HG03159 (cell line): ENCODE measurements around the gene TMEM42.
A peak's percentile ranks its signal among the peaks of the same experiment; 100 is the strongest.
"Not testable (repeated sequence)": the region's sequence is repeated elsewhere in the genome, so short reads cannot be mapped to it uniquely, and the experiment has no call there.

ENCODE experiments used
- ATAC-seq: cut with Tn5 transposase; IDR thresholded peaks from one replicate; pipeline ENCODE4 v1.9.1; 2021; ENCODE audit warnings: mild to moderate bottlenecking, moderate library complexity; ENCODE audit not compliant: unreplicated experiment

TMEM42 gene

DNA sequence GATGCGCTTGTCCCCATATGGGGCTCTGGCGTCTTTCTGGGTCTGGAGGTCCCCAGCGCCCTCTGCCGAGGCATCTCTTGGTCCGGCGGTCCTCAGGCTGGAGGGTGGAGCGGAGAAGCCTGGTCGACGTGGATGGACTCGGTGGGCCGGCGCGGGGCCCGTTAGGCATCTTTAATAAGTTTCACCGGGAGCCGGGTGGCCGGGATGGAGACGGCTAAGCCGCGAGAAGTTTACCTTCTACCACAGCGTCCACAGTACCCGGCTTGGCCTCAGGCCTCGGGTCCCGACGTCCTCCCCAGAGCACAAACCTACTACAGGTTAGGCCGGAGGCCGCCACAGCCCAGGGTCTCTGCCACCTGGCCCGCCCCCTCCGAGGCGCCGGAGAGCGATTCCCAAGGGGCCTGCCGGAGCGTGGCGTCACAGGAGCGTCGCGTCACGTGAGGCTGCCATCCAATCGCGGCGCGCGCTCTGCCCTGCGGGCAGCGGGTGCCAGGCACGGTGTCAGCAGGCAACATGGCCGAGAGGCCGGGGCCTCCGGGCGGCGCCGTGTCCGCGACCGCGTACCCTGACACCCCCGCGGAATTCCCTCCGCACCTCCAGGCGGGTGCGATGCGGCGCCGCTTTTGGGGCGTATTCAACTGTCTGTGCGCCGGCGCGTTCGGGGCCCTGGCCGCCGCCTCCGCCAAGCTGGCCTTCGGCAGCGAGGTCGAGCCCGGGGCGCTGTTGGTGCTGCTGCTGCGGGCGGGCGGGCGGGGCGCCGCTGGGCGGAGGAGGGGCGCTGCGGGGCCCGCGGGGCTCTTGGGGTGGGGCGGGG, at the start of gene TMEM42:
TSS of gene TMEM42 (plus strand) at position 501 of the 814 bp plus-strand sequence. CDS start at position 514, 13 bp downstream.
- peak; percentile 94 for ATAC-seq

DNA sequence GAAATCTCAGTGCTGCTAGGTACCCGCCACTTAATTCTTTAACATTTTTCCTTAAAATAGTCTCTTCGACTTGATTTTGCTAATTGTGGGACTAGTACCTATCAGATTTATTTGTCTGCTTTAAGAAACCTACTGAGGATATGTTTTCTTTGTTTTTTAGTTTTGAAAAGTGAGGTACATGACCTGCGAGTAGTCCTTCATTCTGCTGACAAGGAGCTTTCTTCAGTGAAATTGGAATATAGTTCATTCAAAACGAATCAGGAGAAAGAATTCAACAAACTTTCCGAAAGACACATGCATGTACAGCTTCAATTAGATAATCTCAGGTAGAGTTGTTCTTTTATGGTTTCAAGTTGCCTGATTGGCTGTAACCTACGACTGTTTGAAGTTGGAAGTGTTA, 47.0 kb upstream of the TMEM42 start:
- ATAC-seq: no peak

DNA sequence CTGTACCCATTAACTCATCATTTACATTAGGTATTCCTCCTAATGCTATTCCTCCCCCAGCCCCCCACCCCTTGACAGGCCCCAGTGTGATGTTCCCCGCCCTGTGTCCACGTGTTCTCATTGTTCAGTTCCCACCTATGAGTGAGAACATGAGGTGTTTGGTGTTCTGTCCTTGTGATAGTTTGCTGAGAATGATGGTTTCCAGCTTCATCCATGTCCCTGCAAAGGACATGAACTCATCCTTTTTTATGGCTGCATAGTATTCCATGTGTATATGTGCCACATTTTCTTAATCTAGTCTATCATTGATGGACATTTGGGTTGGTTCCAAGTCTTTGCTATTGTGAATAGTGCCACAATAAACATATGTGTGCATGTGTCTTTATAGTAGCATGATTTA, 45.4 kb upstream of the TMEM42 start:
- ATAC-seq: not testable (repeated sequence)

GRCh38 chr3:44821206-44821605, 40.5 kb upstream of the TMEM42 start:
- ATAC-seq: not testable (repeated sequence)

DNA sequence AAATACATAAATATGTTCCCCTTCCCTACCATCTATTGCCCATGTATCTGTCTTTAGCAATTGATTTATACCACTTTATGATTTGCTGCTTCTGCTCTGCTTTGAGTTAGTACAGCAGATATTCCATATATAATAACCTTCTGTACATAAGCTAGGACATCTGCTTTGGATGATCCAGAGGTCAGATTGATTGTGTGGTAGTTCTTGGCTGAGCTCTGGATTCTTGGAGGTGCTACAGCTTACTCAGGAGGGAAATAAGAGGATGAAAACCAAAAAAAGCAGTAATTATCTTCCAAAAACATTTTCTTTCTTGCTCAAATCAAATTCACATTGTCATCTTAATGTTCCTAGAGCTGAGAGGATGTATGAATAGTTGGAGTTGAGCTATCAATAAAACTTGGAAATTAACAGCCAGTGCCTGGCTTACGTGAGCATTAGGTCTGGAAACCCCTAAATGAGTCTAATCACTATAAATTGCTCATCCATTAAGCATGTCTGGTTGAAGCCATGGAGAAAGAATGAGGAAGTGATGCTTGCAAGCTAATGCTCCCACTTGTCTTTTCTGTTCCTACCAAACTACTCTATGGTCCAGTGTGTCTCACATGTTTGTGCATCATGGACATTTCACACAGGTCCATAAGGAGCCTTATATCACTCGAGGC, 36.3 kb upstream of the TMEM42 start:
- no peak for ATAC-seq

DNA sequence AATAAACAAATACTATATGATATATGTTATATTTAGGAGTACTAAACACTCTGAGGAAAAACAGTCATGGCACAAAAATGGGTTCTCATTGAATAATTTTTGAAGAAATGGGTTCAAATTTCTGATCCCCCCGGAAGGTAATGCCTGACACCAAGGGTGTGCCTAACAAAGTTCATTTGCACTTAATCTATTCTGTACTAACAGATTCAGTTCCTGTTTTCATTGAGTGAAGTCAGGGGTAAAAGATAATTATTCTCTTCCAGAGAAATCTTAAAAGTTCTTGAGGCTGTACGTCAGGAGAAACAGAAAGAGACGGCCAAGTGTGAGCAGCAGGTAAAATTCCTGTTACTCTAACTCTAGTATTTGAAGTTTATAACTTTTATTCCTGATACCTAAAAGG, 34.5 kb upstream of the TMEM42 start:
- no peak for ATAC-seq

DNA sequence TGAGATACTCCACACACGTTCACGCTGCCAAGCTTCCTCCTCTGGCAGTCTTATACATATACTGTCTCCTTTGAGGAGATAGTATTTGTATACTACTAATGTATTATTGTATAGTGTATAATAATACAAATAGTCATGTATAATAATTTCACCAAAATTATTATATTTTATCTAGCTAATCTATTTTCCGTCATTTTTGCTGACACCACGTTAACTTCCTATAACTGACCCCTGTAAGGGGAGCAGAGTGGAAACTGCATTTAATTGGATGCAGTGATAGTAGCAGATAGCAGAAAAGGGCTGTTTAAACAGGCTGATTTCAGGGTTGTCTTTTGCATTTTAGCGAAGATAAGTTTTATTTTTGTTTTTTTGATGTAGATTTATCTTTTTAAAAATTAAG, 30.5 kb upstream of the TMEM42 start:
- no peak for ATAC-seq

- no peak for ATAC-seq
These were observed 29.7 kb upstream of the TMEM42 start for GRCh38 chr3:44832032-44832431.

DNA sequence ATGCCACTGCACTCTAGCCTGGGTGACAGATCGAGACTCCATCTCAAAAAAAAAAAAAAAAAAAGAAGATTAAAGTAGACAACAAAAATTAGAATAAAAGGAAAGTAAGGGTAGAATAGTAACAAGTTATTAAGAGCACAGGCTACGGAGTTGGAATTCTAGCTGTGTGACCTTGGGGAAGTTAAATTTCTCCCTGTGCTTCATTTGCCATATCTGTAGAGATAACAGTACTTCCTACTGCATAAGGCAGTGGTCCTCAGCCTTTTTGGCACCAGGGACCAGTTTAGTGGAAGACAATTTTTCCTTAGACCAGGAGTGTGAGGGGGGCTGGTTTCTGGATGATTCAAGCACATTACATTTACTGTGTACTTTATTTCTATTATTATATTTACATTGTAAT, 28.7 kb upstream of the TMEM42 start:
- no peak for ATAC-seq

DNA sequence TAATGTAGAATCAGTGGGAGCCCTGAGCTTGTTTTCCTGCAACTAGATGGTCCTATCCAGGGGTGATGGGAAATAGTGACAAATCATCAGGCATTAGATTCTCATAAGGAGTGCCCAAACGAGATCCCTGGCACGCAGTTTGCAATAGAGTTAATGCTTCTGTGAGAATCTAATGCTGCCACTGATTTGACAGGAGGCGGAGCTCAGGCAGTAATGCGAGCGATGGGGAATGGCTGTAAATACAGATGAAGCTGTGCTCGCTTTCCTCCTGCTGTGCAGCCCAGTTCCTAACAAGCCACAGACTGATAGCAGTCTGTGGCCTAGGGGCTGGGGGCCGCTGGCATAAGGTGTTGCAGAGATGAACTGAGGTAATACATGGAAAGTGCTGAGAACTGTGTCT, 28.3 kb upstream of the TMEM42 start:
- ATAC-seq: no peak

DNA sequence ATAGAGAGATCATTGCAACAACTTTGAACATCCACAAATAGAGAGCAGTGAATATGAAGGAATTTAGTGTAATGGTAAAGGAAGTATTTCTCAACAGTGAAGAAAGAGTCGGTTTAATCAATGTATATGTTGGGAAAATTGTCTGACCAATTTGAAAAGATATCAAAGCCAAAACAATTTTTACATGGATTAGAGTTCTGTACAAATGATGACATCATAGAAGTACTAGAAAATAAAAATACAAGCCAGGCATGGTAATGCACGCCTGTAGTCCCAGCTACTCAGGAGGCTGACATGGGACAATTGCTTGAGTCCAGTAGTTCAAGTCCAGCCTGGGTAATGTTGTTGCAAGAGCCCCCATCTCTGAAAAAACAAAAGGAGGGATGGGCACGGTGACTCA, 26.0 kb upstream of the TMEM42 start:
- no peak for ATAC-seq

DNA sequence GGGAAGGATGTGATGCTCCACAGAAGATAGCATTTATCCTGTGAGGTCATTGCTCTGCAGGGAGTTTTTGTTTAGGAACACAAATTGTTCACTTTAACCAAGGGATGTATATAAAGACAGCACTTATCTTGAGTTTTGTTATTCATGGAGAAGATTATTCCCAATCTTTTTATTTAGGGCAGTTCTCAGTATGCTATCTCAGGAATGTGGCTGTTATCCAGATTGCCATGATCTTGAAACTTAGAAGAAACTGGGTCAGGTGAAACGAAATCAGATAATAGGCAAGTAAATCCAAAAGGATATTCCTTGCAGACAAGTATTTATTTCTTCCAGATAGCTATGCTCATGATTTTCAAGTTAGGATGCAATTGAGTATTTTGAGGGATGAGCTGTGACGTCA, 19.3 kb upstream of the TMEM42 start:
- no peak for ATAC-seq

DNA sequence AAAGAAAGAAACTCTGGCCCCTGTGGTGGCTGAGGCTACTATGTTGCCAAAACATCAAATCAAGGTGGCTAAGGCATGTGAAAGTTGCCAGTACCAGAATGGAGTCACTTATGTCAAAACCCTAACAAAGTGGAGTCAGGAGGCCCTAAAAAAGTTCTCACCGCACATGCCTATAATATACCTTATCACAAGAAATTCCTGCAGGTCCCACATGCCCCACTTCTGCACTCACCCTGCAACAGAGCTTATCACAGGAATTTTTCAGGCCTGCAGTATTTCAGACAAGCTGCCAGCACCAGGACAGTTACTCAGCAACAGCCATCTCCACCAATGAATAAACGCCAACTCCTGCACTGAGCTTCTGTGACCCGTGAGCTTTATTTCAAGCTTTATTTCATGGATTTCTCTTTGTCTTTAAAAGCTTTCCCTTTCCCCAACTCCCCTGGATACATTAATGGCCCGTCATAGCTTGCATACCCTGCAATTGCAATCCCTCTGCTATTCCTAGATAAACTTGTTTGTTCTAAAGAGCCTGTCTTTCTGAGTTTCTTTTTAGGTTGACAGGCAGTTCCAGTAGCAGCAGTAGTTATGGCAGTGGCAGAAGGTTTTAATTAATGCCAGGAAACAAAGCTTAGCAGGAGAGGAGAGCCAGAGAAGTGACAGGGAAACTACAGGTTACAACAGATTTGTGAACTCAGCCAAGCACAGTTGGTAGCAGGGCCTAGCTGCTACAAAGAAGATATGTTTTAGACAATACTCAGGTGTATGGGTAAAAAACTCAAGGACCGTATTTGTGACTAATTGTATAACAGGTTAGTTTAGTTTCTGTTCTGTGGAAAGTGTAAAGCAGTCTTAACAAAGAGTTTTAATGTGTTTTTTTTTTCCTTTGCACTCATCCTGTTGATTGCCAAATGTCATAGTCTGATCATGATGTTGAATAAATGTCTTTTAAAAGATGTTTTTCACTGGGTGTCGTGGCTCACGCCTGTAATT, 15.9 kb upstream of the TMEM42 start:
- ATAC-seq: no peak

DNA sequence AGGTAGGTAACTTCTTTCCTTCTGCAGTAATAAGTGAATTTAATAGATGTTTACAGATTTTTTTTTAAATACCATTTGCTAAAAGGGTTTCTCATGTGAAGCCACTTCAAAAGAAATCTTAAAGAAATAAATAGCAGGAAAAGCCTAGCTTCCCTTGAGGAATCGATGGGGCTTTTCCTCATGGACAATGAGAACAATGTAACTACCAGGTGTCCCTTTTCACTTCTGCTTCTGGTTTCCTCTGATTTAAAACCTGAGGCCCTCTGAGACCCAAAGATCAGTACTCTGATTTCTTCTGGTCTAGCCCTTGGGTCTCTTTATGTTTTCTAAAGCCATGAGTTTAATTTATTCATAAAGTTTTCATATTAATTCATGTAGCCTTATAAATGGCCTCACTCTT, 13.1 kb upstream of the TMEM42 start:
- ATAC-seq: no peak

- not testable (repeated sequence) for ATAC-seq
These were observed 5.0 kb upstream of the TMEM42 start for GRCh38 chr3:44856663-44857062.

DNA sequence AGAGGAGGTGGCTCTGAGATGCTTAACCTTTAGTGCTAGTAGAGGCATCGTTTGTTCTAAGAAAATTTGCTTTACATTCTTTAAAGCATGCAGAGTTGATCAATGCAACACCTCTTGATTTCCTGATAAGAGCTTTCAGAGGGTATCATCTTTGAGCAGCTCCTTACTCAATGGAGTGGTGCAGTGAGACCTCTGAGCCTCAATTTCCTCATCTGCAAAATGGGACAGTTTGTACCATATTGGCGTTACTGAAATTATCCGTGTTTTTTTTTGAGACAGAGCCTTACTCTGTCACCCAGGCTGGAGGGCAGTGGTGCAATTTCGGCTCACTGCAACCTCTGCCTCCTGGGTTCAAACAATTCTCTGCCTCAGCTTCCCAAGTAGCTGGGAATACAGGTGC, 1.6 kb upstream of the TMEM42 start:
- ATAC-seq: no peak

DNA sequence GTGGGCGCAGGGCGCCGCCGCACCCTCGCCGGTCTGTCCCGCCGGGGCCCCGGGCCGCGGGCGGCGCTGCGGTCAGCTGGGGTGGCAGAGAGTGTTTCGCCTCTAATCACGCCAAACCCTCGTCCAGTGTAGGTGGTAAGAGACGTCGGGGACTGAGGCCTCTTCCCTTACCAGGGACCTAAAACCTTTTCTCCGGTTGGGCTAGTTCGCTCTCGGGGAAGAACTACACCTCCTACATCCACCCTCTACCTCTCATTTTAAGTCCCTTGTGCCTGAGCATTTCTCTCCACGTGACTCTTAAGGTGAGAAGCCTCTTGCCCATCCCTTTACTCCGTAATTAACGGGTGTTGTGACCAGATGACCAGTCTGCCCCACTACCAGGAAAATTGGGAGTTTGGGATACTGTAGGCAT, 520 bp downstream of the TMEM42 start:
- ATAC-seq: peak; percentile 19

DNA sequence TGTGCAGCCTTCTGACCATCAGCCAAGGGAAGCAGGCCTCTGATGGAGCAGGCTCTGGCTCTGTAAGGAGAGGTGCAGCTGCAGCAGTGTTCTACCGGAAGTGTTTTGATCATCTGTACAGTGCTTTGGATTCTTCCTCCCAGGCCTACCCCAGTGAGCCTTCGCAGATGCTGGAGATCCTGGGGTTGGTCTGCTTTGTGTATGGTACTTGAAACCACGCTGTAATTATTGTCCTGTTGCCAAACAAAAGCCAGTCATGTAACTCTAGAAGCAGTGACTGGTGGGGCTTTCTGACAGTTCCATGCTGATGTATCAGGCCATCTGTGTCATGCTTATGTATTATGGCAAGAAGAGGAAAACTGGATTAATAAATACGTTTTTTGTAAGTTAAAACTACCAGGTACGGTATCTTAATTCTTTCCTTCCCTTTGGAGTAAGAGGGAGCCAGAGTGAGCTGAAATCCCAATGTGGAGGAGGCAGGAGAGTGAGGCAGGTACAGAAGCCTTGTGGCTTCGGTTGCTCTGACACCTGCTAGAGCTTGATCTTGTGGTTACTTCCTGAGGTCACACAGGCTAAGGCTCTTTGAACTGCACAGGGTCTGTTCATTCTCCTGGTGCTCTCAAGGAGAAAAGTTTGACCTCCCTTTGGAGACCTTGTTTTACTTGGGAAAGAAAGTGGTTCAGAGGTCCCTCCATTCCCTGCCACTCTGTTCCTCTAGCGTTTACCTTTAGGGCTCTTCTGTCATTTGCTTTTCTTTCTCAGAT, 3.7 kb downstream of the TMEM42 start:
- ATAC-seq: no peak

DNA sequence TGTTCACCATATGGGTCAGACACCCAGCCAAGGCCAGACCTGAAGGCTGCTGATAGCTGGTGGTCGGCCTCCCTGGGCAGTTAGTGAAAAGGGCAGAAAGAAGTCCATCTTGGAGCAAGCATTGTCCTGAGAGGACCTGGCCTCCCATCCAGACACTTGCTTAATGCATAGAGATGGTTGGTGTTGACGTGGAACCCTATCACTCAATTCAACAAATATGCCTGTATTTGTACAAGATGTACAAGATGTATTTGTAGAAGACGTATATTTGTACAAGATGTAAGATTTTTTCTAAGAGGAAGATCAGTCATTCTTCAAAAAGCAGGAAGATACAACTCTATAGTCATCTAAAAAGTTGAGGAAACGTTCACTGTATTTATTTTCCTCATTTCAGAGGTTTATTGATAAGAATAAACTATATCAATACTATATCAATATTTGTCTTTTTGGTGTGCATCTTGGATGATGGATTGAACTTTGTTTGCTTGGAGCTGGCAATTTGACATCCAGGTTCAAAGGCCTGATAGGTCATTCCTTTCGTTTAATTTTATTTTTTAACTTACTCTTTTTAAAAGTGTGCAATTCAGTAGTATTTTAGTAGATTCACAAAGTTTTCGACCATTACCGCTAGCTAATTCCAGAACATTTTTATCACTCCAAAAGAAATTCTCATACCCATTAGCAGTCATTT, 5.9 kb downstream of the TMEM42 start:
- no peak for ATAC-seq
